Fibroblast of lung (primary cell): ENCODE measurements around the gene LUC7L3. TPM values are rescaled to one million over a fixed set of nuclear protein-coding genes. Genes with fewer than 3 reads are reported as not detected.

Experiments used
- DNase-seq, 2 donors: peaks; one replicate each; pipeline versions ENCODE4 v3.0.0 to v3.0.0-alpha.2; 2010; ENCODE audit warnings: low read depth in 2 of 2
- H2AFZ ChIP-seq: 2 replicates; pipeline ENCODE4 v1.5.1; 2012; ENCODE audit warnings: low read length, control low read depth, inconsistent platforms
- H3K27ac ChIP-seq: 2 replicates; pipeline ENCODE4 v1.5.1; 2011; ENCODE audit warnings: low read length, control low read depth; ENCODE audit not compliant: insufficient read depth
- H3K27me3 ChIP-seq: 2 replicates; pipeline ENCODE4 v1.5.1; 2011; ENCODE audit warnings: mild to moderate bottlenecking, low read length; ENCODE audit not compliant: control insufficient read depth, insufficient read depth
- H3K36me3 ChIP-seq: 2 replicates; pipeline ENCODE4 v1.5.1; 2011; ENCODE audit warnings: low read length; ENCODE audit not compliant: control insufficient read depth, insufficient read depth
- H3K4me1 ChIP-seq: 2 replicates; pipeline ENCODE4 v1.5.1; 2011; ENCODE audit warnings: low read length; ENCODE audit not compliant: control insufficient read depth, insufficient read depth; ENCODE audit errors: extremely low read depth
- H3K4me2 ChIP-seq: 2 replicates; pipeline ENCODE4 v1.5.1; 2011; ENCODE audit warnings: low read length, control low read depth; ENCODE audit not compliant: insufficient read depth; ENCODE audit errors: extremely low read depth
- H3K4me3 ChIP-seq, 4 experiments: fragments of 200-600 bp in 1 of 4; sonication (generic) in 1 of 4; replicated peaks in 1 of 4; 2 replicates each; pipeline ENCODE4 v1.5.1; 2011 to 2016; ENCODE audit warnings: low read length in 4 of 4, low read depth in 3 of 4, mild to moderate bottlenecking in 3 of 4, control low read depth in 2 of 4, inconsistent platforms in 1 of 4, mixed read lengths in 1 of 4; ENCODE audit not compliant: insufficient read depth in 1 of 4; ENCODE audit errors: control extremely low read depth in 1 of 4
- H3K79me2 ChIP-seq: 2 replicates; pipeline ENCODE4 v1.5.1; 2012; ENCODE audit warnings: mild to moderate bottlenecking, low read length, inconsistent platforms; ENCODE audit not compliant: control insufficient read depth, insufficient read depth
- H3K9ac ChIP-seq: 2 replicates; pipeline ENCODE4 v1.5.1; 2011; ENCODE audit warnings: mild to moderate bottlenecking, low read length, control low read depth; ENCODE audit not compliant: insufficient read depth
- H3K9me3 ChIP-seq: 2 replicates; pipeline ENCODE4 v1.5.1; 2012; ENCODE audit warnings: low read depth, low read length; ENCODE audit not compliant: control insufficient read depth, insufficient read depth
- H4K20me1 ChIP-seq: 2 replicates; pipeline ENCODE4 v1.5.1; 2011; ENCODE audit warnings: low read length; ENCODE audit not compliant: control insufficient read depth, insufficient read depth; ENCODE audit errors: extremely low read depth
- EZH2 ChIP-seq: IDR thresholded peaks from 2 replicates; pipeline ENCODE4 v1.5.1; 2012; ENCODE audit warnings: low read length, control low read depth, mild to moderate bottlenecking; ENCODE audit errors: missing control alignments
- polyA plus RNA-seq, 2 donors: library from polyadenylated mRNA; depleted of rRNA in 1 of 2; stranded (reverse) in 1 of 2; unstranded in 1 of 2; fragments of >200 nt; gene quantifications; 2 replicates each; pipeline ENCODE4 v1.2.1, GENCODE V29; 2011 to 2012; ENCODE audit warnings: missing spikeins in 1 of 2
- total RNA-seq: library from RNA; depleted of rRNA; stranded (reverse); fragments of >200 nt; gene quantifications from 2 replicates; pipeline ENCODE4 v1.2.1, GENCODE V29; 2014
- TF ChIP-seq, protein P1 (sequence below), 2 donors: IDR thresholded peaks in 1 of 2; conservative IDR thresholded peaks in 1 of 2; 1 replicate in 1 of 2; 2 replicates in 1 of 2; pipeline ENCODE4 v1.5.1; 2011 to 2012; ENCODE audit warnings: low read length in 2 of 2, control low read depth in 1 of 2, inconsistent platforms in 1 of 2, low read depth in 1 of 2, mild to moderate bottlenecking in 1 of 2

The LUC7L3 gene
- total and polyA plus RNA-seq, 2 donors (not counting 1 experiment from before 2014, with no cell fraction given), result 35.2 to 56.5 TPM

DNA sequence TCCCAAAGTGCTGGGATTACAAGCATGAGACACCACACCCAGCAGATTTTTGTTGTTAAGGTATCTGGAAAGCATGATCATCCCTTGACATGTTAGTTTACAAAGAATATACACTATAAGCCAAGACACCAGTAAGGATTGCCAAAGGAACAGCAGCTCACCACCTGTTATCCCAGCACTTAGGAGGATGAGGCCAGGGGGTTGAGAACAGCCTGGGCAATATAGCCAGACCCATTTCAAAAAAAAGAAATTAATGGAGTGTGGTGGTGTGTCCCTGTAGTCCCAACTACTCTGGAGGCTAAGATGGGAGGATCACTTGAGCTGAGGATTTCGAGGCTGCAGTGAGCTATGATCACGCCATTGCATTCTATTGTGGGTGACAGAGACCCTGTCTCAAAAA lies 42.8 kb downstream of the LUC7L3 start:
- Histone ChIP-seq H2AFZ (no peak overlapping the region), H3K9me3 (no peaks in the 10 kb centered on the region), H3K27me3 (no peaks in the 10 kb centered on the region), H3K4me1 (no peaks in the 10 kb centered on the region), H3K9ac (no peak overlapping the region), H3K4me2 (no peak overlapping the region), H3K27ac (no peak overlapping the region), H3K36me3 (no peaks in the 10 kb centered on the region), H3K4me3 (no peak overlapping the region), H3K79me2 (no peaks in the 10 kb centered on the region), H4K20me1 (no peaks in the 10 kb centered on the region)
- no peak for DNase-seq
- TF ChIP-seq, protein P1, sequence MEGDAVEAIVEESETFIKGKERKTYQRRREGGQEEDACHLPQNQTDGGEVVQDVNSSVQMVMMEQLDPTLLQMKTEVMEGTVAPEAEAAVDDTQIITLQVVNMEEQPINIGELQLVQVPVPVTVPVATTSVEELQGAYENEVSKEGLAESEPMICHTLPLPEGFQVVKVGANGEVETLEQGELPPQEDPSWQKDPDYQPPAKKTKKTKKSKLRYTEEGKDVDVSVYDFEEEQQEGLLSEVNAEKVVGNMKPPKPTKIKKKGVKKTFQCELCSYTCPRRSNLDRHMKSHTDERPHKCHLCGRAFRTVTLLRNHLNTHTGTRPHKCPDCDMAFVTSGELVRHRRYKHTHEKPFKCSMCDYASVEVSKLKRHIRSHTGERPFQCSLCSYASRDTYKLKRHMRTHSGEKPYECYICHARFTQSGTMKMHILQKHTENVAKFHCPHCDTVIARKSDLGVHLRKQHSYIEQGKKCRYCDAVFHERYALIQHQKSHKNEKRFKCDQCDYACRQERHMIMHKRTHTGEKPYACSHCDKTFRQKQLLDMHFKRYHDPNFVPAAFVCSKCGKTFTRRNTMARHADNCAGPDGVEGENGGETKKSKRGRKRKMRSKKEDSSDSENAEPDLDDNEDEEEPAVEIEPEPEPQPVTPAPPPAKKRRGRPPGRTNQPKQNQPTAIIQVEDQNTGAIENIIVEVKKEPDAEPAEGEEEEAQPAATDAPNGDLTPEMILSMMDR (conservative IDR thresholded peaks at IDR 0.05 in 1 of 2, IDR thresholded peaks at IDR 0.05 in 1 of 2; ENCODE audit: low read depth in 1 of 2, low read length in 2 of 2), result no peak
- TF ChIP-seq EZH2, result no peak

GRCh38 chr17:50763716-50764475 lies 44.5 kb downstream of the LUC7L3 start:
- H3K36me3 ChIP-seq, result no peaks in the 10 kb centered on the region
- H3K27ac ChIP-seq, result no peak overlapping the region
- no peaks in the 10 kb centered on the region for H4K20me1 ChIP-seq
- H3K4me1 ChIP-seq, result no peaks in the 10 kb centered on the region
- H3K4me2 ChIP-seq, result no peak overlapping the region
- no peaks in the 10 kb centered on the region for H3K9me3 ChIP-seq
- H2AFZ ChIP-seq, result no peak overlapping the region
- no peak overlapping the region for H3K9ac ChIP-seq
- no peak overlapping the region for H3K4me3 ChIP-seq
- H3K27me3 ChIP-seq, result no peaks in the 10 kb centered on the region
- H3K79me2 ChIP-seq, result no peaks in the 10 kb centered on the region
- TF ChIP-seq, protein P1 (conservative IDR thresholded peaks at IDR 0.05 in 1 of 2, IDR thresholded peaks at IDR 0.05 in 1 of 2; ENCODE audit: low read depth in 1 of 2, low read length in 2 of 2), result no peak
- no peak for TF ChIP-seq EZH2
- DNase-seq, result no peak

DNA sequence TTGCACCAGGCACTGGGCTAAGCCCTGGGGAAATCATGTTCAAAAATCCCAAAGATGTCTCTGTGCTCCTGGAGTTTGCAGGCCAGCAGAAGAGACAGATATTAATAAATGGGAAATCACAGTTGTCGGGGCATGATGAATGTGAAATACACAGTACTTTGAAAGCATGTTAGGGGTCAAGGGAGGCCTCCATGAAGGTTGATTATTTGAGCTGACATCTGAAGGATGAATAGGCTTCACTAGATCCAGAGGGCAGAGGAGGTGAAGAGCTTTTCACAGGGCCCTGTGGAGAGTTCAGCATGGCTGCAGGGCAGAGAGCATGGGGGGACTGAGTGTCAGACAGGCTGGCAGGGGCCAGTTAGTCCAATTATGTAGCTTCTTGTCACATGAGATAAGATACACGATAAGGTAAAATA lies 45.3 kb downstream of the LUC7L3 start:
- Histone ChIP-seq H3K36me3 (no peaks in the 10 kb centered on the region), H3K27me3 (no peaks in the 10 kb centered on the region), H3K9me3 (no peaks in the 10 kb centered on the region), H3K27ac (no peak overlapping the region), H3K4me1 (no peaks in the 10 kb centered on the region), H3K4me2 (no peak overlapping the region), H3K79me2 (no peaks in the 10 kb centered on the region), H3K9ac (no peak overlapping the region), H3K4me3 (no peak overlapping the region), H4K20me1 (no peaks in the 10 kb centered on the region), H2AFZ (no peak overlapping the region)
- no peak for DNase-seq
- TF ChIP-seq EZH2, result no peak
- TF ChIP-seq, protein P1 (conservative IDR thresholded peaks at IDR 0.05 in 1 of 2, IDR thresholded peaks at IDR 0.05 in 1 of 2; ENCODE audit: low read depth in 1 of 2, low read length in 2 of 2), result no peak
